ENCODE results near the gene SPEN.
"Not testable (repeated sequence)": the region's sequence is repeated elsewhere in the genome, so short reads cannot be mapped to it uniquely, and the experiment has no call there.

- not testable (repeated sequence) for TF ChIP-seq CTCF (IDR thresholded peaks at IDR 0.05); POLR2AphosphoS5 (IDR thresholded peaks at IDR 0.05); POLR2A (IDR thresholded peaks at IDR 0.05; ENCODE audit: low read depth); EP300 (IDR thresholded peaks at IDR 0.05)
Measured at GRCh38 chr1:15836511-15836771, 11.1 kb upstream of the SPEN start.

Measured in esophagus muscularis mucosa (tissue), 4 donors.